Neural crest cell (in vitro differentiated cells): ENCODE data around the gene WSCD2. TPM values are rescaled to one million over a fixed set of nuclear protein-coding genes. Genes with fewer than 3 reads are reported as not detected.

Experiments used
- DNase-seq: peaks from one replicate; pipeline ENCODE4 v3.0.0; 2021; ENCODE audit warnings: low read depth, mixed read lengths, low spot score
- H3K27ac Mint-ChIP-seq: one replicate; pipeline ENCODE4 v1.8.0; 2021; ENCODE audit warnings: mild to moderate bottlenecking, mixed read lengths; ENCODE audit not compliant: unreplicated experiment
- H3K27me3 Mint-ChIP-seq: 2 replicates; pipeline ENCODE4 v1.8.0; 2021; ENCODE audit warnings: low read depth, mild to moderate bottlenecking, mixed read lengths
- H3K36me3 Mint-ChIP-seq: 2 replicates; pipeline ENCODE4 v1.8.0; 2021; ENCODE audit warnings: low read depth, mild to moderate bottlenecking, mixed read lengths
- H3K4me1 Mint-ChIP-seq: 2 replicates; pipeline ENCODE4 v1.8.0; 2021; ENCODE audit warnings: mixed read lengths
- H3K4me3 Mint-ChIP-seq: one replicate; pipeline ENCODE4 v1.8.0; 2021; ENCODE audit warnings: mild to moderate bottlenecking, mixed read lengths
- H3K9me3 Mint-ChIP-seq: 2 replicates; pipeline ENCODE4 v1.8.0; 2021; ENCODE audit warnings: mixed read lengths
- total RNA-seq: library from RNA; stranded (reverse); gene quantifications from 2 replicates; pipeline ENCODE4 v1.2.1, GENCODE V29; 2021
- TF ChIP-seq, protein P1 (sequence below): fragments of 200-600 bp; sonication (generic); conservative IDR thresholded peaks from 2 replicates; pipeline ENCODE4 v1.5.0; 2021; ENCODE audit warnings: antibody characterized with exemption, mild to moderate bottlenecking

The WSCD2 gene
- total RNA-seq, 1 donor from 2014 or later: 1.4 TPM

DNA sequence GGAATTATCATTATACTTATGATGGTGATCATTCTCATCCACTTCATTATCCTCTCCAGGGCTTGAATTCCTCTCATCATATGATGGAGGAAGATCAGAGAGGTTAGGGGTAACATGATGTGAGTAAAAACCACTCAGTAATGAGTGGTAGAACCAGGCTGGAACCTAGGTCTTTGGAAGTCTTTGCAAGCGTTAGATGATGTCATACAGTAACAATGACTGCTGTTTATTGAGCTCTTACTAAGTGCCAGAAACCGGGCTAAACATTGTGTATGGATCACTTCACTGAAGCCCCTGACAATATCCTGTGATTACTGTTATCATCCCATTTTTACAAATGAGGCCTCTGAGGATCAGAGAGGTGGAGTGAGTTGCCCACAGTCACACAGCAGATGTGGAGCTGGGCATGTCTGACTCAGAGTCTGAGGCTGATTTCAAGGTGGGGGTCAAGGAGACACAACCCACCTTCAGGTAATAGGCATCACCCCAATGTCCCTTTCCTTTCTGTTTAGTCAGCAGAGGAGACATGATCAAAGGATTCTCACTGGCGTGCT, 19.5 kb downstream of the WSCD2 start:
- Mint-ChIP-seq H3K27ac (no peak overlapping the region), H3K27me3 (peaks cover 4% of the 10 kb centered on the region), H3K36me3 (no peaks in the 10 kb centered on the region), H3K9me3 (no peaks in the 10 kb centered on the region), H3K4me1 (peaks cover 7% of the 10 kb centered on the region), H3K4me3 (no peak overlapping the region)
- TF ChIP-seq, protein P1, sequence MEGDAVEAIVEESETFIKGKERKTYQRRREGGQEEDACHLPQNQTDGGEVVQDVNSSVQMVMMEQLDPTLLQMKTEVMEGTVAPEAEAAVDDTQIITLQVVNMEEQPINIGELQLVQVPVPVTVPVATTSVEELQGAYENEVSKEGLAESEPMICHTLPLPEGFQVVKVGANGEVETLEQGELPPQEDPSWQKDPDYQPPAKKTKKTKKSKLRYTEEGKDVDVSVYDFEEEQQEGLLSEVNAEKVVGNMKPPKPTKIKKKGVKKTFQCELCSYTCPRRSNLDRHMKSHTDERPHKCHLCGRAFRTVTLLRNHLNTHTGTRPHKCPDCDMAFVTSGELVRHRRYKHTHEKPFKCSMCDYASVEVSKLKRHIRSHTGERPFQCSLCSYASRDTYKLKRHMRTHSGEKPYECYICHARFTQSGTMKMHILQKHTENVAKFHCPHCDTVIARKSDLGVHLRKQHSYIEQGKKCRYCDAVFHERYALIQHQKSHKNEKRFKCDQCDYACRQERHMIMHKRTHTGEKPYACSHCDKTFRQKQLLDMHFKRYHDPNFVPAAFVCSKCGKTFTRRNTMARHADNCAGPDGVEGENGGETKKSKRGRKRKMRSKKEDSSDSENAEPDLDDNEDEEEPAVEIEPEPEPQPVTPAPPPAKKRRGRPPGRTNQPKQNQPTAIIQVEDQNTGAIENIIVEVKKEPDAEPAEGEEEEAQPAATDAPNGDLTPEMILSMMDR: no peak
- DNase-seq: no peak

DNA sequence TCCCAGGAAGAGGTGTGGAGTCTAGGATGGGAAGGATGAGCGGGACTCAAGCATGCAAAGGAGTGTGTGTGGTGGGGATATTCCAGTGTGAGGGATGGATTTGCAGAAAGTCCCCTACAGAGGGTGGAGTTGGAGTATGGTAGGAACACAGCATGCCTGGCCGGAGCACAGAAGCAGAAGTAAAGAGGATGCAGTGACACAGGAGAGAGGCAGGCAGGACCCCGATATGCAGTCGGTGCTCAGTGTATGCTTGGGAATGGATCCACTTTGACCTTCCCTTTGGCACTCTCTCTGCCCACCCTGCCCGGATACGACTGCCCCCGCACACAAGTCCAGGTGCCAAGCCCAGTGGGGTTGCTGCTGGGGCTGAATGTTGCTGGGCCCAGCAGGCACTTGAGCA, 21.3 kb downstream of the WSCD2 start:
- Mint-ChIP-seq H3K4me3 (no peak overlapping the region), H3K4me1 (peaks cover 7% of the 10 kb centered on the region), H3K9me3 (no peaks in the 10 kb centered on the region), H3K36me3 (no peaks in the 10 kb centered on the region), H3K27me3 (peaks cover 7% of the 10 kb centered on the region), H3K27ac (no peak overlapping the region)
- DNase-seq: no peak
- TF ChIP-seq, protein P1: no peak

DNA sequence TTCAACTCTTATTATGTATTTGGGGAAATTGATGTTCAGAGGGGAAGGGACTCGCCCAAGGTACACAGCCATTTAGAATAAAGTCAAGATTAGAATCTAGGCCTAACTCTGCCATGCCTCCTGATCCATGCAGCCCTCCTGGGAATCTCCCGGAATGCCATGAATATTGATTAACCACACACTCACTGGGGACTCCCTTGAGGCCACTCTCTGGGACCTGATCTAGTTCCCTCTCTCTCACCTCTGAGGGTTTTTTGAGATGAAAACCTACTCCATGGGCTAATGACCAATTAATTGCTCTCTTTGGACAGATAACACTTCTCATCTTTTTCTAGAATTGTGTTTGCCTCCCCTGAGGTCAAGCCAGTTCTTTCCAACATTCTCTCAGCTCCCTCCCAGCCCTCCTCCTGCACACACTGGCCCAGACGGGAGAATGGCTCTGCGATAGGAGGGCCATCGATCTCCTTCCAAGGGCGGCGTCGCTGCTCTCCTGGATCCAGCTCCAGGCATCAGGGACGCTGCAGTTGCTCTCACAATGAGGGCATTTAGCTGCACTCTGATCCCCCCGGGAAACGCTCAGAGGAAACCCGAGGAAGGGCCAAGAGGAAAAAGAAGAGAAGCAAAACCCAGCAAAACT, 22.6 kb downstream of the WSCD2 start:
- no peak for DNase-seq
- H3K4me1 Mint-ChIP-seq: peaks cover 7% of the 10 kb centered on the region
- H3K9me3 Mint-ChIP-seq: no peaks in the 10 kb centered on the region
- peak overlapping the region; percentile 10 for H3K27ac Mint-ChIP-seq
- H3K36me3 Mint-ChIP-seq: no peaks in the 10 kb centered on the region
- no peak overlapping the region for H3K4me3 Mint-ChIP-seq
- peaks cover 15% of the 10 kb centered on the region for H3K27me3 Mint-ChIP-seq
- TF ChIP-seq, protein P1: no peak

DNA sequence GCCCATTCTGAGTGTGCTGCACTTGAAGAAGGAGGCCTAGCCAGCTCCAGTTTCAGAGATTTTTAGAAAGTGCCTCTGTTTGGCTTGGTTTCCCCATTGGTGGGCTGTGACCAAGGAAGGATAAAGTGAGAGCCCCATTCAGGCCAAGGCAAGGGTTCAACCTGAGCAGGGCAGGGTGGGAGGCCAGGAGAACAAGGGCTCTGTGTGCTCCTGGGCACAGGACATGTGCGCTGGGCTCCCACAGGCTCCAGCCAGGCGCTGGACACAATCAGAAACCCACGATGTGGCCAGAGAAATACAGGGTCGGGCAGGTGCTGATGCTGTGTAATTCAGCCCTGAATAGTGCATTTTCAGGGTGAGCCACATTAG, 23.1 kb downstream of the WSCD2 start:
- H3K36me3 Mint-ChIP-seq: no peaks in the 10 kb centered on the region
- H3K4me3 Mint-ChIP-seq: no peak overlapping the region
- no peaks in the 10 kb centered on the region for H3K9me3 Mint-ChIP-seq
- no peak for DNase-seq
- no peak overlapping the region for H3K27ac Mint-ChIP-seq
- H3K4me1 Mint-ChIP-seq: peaks cover 7% of the 10 kb centered on the region
- peaks cover 16% of the 10 kb centered on the region for H3K27me3 Mint-ChIP-seq
- TF ChIP-seq, protein P1: no peak

DNA sequence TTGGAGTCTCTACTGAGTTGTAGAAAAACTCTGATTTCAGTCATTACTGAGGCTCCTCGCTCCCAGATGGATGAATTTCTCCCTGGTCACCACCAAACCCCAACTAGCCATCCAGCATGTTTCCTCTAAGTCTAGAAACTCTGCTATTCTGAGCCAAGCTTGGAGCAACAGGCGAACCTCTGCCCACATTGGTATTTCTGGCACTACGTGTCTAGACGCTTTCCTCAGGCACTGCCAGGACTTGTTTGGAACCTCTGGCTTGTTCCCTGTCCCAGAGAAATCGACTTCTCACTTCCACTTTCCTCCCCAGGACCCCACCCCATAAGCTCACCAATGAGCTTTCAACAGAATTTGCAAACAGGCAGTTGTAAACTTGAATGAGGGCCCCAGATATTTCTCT, 27.6 kb downstream of the WSCD2 start:
- no peak for DNase-seq
- Mint-ChIP-seq H3K4me1 (peaks cover 4% of the 10 kb centered on the region), H3K4me3 (no peak overlapping the region), H3K9me3 (no peaks in the 10 kb centered on the region), H3K27ac (no peak overlapping the region), H3K36me3 (no peaks in the 10 kb centered on the region), H3K27me3 (peaks cover 38% of the 10 kb centered on the region)
- TF ChIP-seq, protein P1: no peak
